ENCODE measurements around the gene BCAS3.
A peak's percentile ranks its signal among the peaks of the same experiment; 100 is the strongest.
"Not testable (repeated sequence)": the region's sequence is repeated elsewhere in the genome, so short reads cannot be mapped to it uniquely, and the experiment has no call there.

BCAS3 gene

GRCh38 chr17:60916043-60916442, 238.4 kb downstream of the BCAS3 start:
- Histone ChIP-seq H3K27ac (no peak overlapping the region), H3K4me3 (ENCODE audit: low read depth, low read length) (no peak overlapping the region), H3K36me3 (replicated peaks) (no peaks in the 10 kb centered on the region), H3K27me3 (replicated peaks) (no peaks in the 10 kb centered on the region)
- no peak for TF ChIP-seq CTCF (IDR thresholded peaks at IDR 0.05; ENCODE audit: low read depth, low read length, missing control alignments)
- in situ Hi-C loops (cut with HindIII; ENCODE audit: low pct_ligation_motif_present, low sequenced_read_pairs): no loop called here
- DNase-seq: no peak

GRCh38 chr17:60920107-60920506, 242.5 kb downstream of the BCAS3 start:
- Histone ChIP-seq H3K27me3 (replicated peaks) (no peaks in the 10 kb centered on the region), H3K36me3 (replicated peaks) (no peaks in the 10 kb centered on the region), H3K27ac (no peak overlapping the region), H3K4me3 (ENCODE audit: low read depth, low read length) (no peak overlapping the region)
- DNase-seq: no peak
- no peak for TF ChIP-seq CTCF (IDR thresholded peaks at IDR 0.05; ENCODE audit: low read depth, low read length, missing control alignments)
- in situ Hi-C loops (cut with HindIII; ENCODE audit: low pct_ligation_motif_present, low sequenced_read_pairs): no loop called here

GRCh38 chr17:60923000-60923399, 245.3 kb downstream of the BCAS3 start:
- H3K4me3 ChIP-seq (ENCODE audit: low read depth, low read length): no peak overlapping the region
- no peak for DNase-seq
- H3K27me3 ChIP-seq (replicated peaks): no peaks in the 10 kb centered on the region
- H3K27ac ChIP-seq: no peak overlapping the region
- in situ Hi-C loops (cut with HindIII; ENCODE audit: low pct_ligation_motif_present, low sequenced_read_pairs): no loop called here
- TF ChIP-seq CTCF (IDR thresholded peaks at IDR 0.05; ENCODE audit: low read depth, low read length, missing control alignments): no peak
- H3K36me3 ChIP-seq (replicated peaks): no peaks in the 10 kb centered on the region

GRCh38 chr17:60926466-60927183, 249.0 kb downstream of the BCAS3 start:
- H3K27me3 ChIP-seq (replicated peaks): no peaks in the 10 kb centered on the region
- H3K36me3 ChIP-seq (replicated peaks): no peaks in the 10 kb centered on the region
- no peak overlapping the region for H3K27ac ChIP-seq
- in situ Hi-C loops (cut with HindIII; ENCODE audit: low pct_ligation_motif_present, low sequenced_read_pairs): no loop called here
- DNase-seq: peak; percentile 1
- H3K4me3 ChIP-seq (ENCODE audit: low read depth, low read length): no peak overlapping the region
- no peak for TF ChIP-seq CTCF (IDR thresholded peaks at IDR 0.05; ENCODE audit: low read depth, low read length, missing control alignments)

- in situ Hi-C loops (cut with HindIII; ENCODE audit: low pct_ligation_motif_present, low sequenced_read_pairs): no loop called here
- Histone ChIP-seq H3K4me3 (ENCODE audit: low read depth, low read length) (no peak overlapping the region), H3K27me3 (replicated peaks) (no peaks in the 10 kb centered on the region), H3K27ac (no peak overlapping the region), H3K36me3 (replicated peaks) (no peaks in the 10 kb centered on the region)
- TF ChIP-seq CTCF (IDR thresholded peaks at IDR 0.05; ENCODE audit: low read depth, low read length, missing control alignments): no peak
- no peak for DNase-seq
These were observed 256.1 kb downstream of the BCAS3 start for GRCh38 chr17:60933739-60934138.

GRCh38 chr17:60934723-60935122, 257.1 kb downstream of the BCAS3 start:
- no peak overlapping the region for H3K4me3 ChIP-seq (ENCODE audit: low read depth, low read length)
- TF ChIP-seq CTCF (IDR thresholded peaks at IDR 0.05; ENCODE audit: low read depth, low read length, missing control alignments): no peak
- no peak for DNase-seq
- H3K36me3 ChIP-seq (replicated peaks): no peaks in the 10 kb centered on the region
- in situ Hi-C loops (cut with HindIII; ENCODE audit: low pct_ligation_motif_present, low sequenced_read_pairs): no loop called here
- H3K27me3 ChIP-seq (replicated peaks): no peaks in the 10 kb centered on the region
- no peak overlapping the region for H3K27ac ChIP-seq

- H3K4me3 ChIP-seq (ENCODE audit: low read depth, low read length); DNase-seq; H3K27ac ChIP-seq; H3K36me3 ChIP-seq (replicated peaks); in situ Hi-C loops (cut with HindIII; ENCODE audit: low pct_ligation_motif_present, low sequenced_read_pairs); H3K27me3 ChIP-seq (replicated peaks): not testable (repeated sequence)
These were observed 258.3 kb downstream of the BCAS3 start for GRCh38 chr17:60935991-60936390.

Data from brain microvascular endothelial cell (primary cell).